ENCODE data around the gene SMYD3.
"Not testable (repeated sequence)": the region's sequence is repeated elsewhere in the genome, so short reads cannot be mapped to it uniquely, and the experiment has no call there.

Gene SMYD3

DNA sequence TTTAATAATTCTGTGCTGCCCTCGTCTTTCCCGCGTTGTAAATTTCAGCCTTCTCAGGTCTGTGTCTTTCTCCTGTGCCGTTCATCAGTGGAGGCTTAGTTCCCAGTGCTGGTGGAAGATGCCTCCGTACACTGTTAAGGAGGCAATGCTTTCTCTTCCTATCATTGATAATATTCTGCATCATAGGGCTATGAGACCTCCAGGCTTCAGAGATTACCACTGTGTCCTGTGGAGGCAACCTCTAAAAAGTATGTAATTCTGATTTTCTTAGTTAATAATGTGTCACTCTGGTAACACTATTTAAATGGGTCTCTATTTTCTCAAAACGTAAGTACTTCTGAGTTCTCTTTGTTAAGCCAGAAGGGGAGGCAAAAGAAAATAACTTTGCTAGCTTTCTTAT, 538.3 kb downstream of the SMYD3 start:
- no peak for DNase-seq

GRCh38 chr1:245965398-245965797, 541.7 kb downstream of the SMYD3 start:
- no peak for DNase-seq

DNA sequence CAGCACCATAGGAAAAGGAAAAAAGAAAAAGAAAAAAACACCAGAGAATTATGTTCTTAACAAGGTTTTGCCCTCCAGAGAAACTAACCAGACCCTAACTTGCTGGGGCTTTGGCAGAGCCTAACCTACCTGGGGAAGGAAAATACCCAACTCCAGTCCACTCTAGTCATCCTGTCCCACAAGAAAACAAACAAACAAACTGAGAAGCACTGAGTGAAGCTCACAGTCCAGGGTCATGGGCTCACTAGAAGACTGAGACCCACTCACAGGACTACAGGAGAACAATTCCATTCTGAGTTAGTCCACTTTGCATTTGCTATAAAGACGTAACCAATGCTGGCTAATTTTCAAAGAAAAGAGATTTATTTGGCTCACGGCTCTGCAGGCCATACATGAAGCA, 543.4 kb downstream of the SMYD3 start:
- no peak for DNase-seq

GRCh38 chr1:245962453-245962852, 544.6 kb downstream of the SMYD3 start:
- DNase-seq, result no peak

DNA sequence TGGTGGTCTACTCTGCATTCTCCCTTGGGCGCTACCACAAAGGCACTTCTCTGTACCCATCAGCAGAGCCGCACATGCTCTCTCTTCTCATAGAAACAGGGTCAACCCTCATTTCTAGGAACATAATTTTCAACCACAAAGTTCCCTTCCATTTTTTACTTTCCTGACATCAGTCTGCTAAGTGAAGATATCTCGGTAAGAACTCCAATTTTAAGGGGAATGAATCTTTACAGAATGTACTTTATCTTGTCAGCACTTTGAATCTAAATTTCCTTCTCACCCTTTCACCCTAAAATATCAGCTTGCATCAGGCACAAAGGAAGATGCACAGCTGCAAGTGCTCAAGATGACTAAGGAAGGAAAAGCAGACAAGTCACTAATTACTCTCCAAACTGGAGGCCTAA, 545.9 kb downstream of the SMYD3 start:
- no peak for DNase-seq

- DNase-seq, result no peak
These were observed 546.9 kb downstream of the SMYD3 start for GRCh38 chr1:245960171-245960570.

GRCh38 chr1:245958016-245958415, 549.1 kb downstream of the SMYD3 start:
- DNase-seq, result no peak

- no peak for DNase-seq
These were observed 549.7 kb downstream of the SMYD3 start for GRCh38 chr1:245957427-245957826.

DNA sequence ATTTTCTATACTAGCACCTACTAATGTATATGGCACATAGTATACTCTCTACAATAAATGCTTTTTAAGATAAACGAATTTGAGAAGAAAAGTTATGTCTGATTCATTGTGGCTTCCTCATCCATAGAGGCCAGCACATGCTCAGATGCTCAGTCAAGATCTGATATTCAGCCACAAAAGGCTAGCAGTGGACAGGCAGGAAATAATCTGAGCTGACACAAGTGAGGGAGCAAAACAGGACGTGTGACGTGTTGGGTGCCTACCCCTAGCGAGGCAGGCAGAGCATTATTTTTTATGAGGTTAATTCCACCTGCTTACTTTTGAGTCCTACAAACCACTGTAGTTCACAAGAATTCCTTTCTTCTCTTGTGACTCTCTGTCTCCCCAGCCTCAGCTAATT, 550.9 kb downstream of the SMYD3 start:
- peak; percentile 43 for DNase-seq

- no peak for DNase-seq
These were observed 553.0 kb downstream of the SMYD3 start for GRCh38 chr1:245953876-245954660.

DNA sequence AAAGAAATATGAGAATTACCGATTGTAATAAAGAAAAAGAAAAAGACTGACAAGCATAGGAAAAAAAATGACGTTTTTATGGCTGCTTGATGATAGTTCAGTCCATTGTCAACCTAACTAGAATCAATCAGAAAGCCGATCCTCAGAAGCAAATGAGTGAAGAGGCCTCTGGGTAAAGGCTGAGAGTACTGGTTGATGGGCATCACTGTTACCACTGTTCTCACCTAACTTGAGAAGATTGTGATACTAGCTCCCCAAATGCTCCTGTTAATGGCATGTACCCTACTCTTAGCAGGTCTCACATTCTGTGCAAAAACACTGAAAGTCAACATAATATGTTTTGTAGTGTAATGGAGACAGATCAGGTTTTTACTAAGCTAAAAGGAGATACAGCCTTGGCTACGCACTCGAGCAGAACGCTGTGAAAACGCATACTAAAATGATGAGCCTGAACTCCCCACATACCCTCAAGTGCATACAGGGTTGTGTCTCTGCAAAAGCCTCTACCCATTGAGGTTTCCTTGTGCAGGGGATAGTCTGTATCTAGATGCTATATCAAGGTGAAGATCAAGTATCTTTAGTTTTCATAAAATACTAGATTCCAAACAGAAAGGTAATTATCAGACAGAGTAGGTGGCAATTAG, 554.6 kb downstream of the SMYD3 start:
- DNase-seq, result no peak

- no peak for DNase-seq
These were observed 558.3 kb downstream of the SMYD3 start for GRCh38 chr1:245948786-245949185.

GRCh38 chr1:245946905-245947304, 560.2 kb downstream of the SMYD3 start:
- no peak for DNase-seq

DNA sequence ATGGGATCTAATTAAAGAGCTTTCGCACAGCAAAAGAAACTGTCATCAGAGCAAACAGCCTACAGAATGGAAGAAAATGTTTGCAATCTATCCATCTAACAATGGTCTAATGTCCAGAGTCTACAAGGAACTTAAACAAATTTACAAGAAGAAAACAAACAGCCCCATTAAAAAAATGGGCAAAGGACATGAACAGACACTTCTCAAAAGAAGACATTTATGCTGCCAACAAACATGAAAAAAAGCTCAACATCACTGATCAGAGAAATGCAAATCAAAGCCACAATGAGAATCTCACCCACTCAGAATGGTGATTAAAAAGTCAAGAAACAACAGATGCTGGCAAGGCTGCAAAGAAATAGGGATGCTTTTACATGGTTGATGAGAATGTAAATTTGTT, 561.9 kb downstream of the SMYD3 start:
- DNase-seq, result not testable (repeated sequence)

GRCh38 chr1:245942856-245943255, 564.2 kb downstream of the SMYD3 start:
- DNase-seq, result no peak

GRCh38 chr1:245941771-245942170, 565.3 kb downstream of the SMYD3 start:
- DNase-seq, result not testable (repeated sequence)

GRCh38 chr1:245939756-245940345, 567.2 kb downstream of the SMYD3 start:
- no peak for DNase-seq

GRCh38 chr1:245938046-245938435, 569.0 kb downstream of the SMYD3 start:
- no peak for DNase-seq

- DNase-seq, result no peak
These were observed 569.6 kb downstream of the SMYD3 start for GRCh38 chr1:245937316-245938045.

DNA sequence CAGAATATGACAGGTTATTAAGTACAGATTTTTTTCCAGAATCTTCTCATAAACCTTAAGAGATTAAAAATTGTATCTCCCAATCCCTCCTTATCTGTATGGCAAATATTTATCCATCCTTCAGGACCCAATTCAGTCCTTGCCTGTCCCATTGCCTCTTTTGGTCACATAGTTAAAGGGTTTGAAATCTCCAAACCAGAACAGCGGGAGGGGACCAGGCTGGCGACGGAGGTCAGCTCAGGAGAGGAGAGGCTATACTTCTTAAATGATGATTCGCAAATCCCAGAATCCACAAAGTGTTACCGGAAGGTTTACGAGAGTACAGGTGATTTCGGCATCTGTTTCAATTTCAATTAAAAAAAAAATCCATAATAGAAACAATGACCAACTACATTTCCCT, 572.7 kb downstream of the SMYD3 start:
- no peak for DNase-seq

GRCh38 chr1:245933431-245934045, 573.5 kb downstream of the SMYD3 start:
- DNase-seq, result no peak

DNA sequence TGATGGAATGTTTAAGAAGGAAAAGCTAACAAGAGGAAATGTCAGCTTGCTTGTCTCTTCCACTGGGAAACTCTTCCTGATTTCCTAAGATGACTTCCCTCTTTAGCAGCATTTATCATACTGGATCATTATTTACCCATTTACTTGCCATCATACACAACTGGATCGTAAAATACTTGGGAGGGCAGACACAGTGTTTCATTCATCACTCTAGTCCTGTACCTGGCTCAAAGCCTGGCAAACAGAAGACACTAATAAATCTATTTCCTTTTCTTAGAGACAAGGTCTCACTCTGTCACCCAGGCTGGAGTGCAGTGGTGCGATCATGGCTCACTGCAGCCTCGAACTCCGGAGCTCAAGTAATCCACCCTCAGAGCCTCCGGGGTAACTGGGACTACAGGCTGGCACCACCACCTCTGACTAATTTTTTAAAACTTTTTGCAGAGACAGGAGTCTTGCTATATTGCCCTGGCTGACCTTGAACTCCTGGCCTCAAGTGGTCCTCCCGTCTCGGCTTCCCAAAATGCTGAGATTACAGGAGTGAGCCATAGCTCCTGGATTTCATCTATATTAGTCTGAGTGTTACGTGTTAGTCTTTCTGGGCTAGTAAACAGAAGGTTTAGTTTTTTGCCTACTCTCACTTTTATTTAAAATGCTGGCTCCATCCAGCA, 574.6 kb downstream of the SMYD3 start:
- no peak for DNase-seq

DNA sequence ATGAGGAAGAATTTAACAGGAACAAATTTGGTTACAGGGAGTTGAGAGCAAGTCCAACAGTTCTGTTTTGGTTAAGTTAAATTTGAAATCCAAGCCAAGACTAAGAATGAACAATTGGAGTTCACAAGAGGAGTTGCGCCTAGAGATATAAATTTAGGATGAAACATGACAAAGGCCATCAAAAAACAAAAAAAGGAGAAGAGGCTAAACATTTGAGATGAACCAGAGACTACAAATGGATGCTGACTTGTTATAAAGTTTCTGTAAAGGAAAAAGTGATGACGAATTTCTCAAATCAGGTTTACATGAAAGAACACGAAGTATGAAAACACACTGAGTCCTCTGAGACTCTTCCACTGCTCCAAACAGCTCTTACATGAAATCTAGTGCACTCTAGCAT, 575.6 kb downstream of the SMYD3 start:
- DNase-seq, result no peak

All from activated CD8-positive, alpha-beta memory T cell treated with anti-CD3 and anti-CD28 coated beads, Interleukin-2, amount 50 U/mL, for 4 hours (primary cell).